Esophagus muscularis mucosa (tissue), 4 donors: ENCODE measurements around the gene TUBD1. TPM values are rescaled to one million over a fixed set of nuclear protein-coding genes. Genes with fewer than 3 reads are reported as not detected.
A peak's percentile ranks its signal among the peaks of the same experiment; 100 is the strongest.
"Not testable (repeated sequence)": the region's sequence is repeated elsewhere in the genome, so short reads cannot be mapped to it uniquely, and the experiment has no call there.

Experiments
- DNase-seq: peaks from one replicate; pipeline ENCODE4 v3.0.0-alpha.2; 2017; ENCODE audit errors: extremely low spot score
- H3K27ac ChIP-seq, 4 donors: fragments of 200-600 bp; sonication (generic); replicated peaks in 1 of 4; 1 replicate in 3 of 4; 2 replicates in 1 of 4; pipeline ENCODE4 v1.5.1; 2016 to 2019; ENCODE audit warnings: mild to moderate bottlenecking in 1 of 4
- H3K27me3 ChIP-seq, 4 donors: fragments of 200-600 bp; sonication (generic); one replicate each; pipeline versions ENCODE4 v1.5.1 to v1.6.0; 2016 to 2019
- H3K36me3 ChIP-seq, 4 donors: fragments of 200-600 bp; sonication (generic); one replicate each; pipeline ENCODE4 v1.5.1; 2016 to 2019
- H3K4me1 ChIP-seq, 4 donors: fragments of 200-600 bp; sonication (generic); one replicate each; pipeline ENCODE4 v1.5.1; 2016 to 2019
- H3K4me3 ChIP-seq, 4 donors: fragments of 200-600 bp; sonication (generic); 1 replicate in 2 of 4; 2 replicates in 2 of 4; pipeline ENCODE4 v1.5.1; 2016 to 2019; ENCODE audit warnings: mild to moderate bottlenecking in 4 of 4, moderate library complexity in 1 of 4
- H3K9me3 ChIP-seq, 4 donors: fragments of 200-600 bp; sonication (generic); 1 replicate in 3 of 4; 2 replicates in 1 of 4; pipeline ENCODE4 v1.5.1; 2016 to 2019
- CTCF ChIP-seq, 3 experiments: fragments of 200-600 bp in 2 of 3; fragments of 450-650 bp in 1 of 3; sonication (generic) in 2 of 3; IDR thresholded peaks; one replicate each; pipeline ENCODE4 v1.5.1; 2017 to 2019; ENCODE audit warnings: antibody characterized with exemption in 3 of 3, mild to moderate bottlenecking in 2 of 3, moderate library complexity in 1 of 3
- EP300 ChIP-seq: sonication (generic); formaldehyde crosslinking; IDR thresholded peaks from one replicate; pipeline ENCODE4 v1.6.1; 2017; ENCODE audit warnings: antibody characterized with exemption
- POLR2A ChIP-seq: fragments of 450-650 bp; IDR thresholded peaks from one replicate; pipeline ENCODE4 v1.6.1; 2017; ENCODE audit warnings: antibody characterized with exemption, moderate library complexity, mild to moderate bottlenecking, low read depth
- POLR2AphosphoS5 ChIP-seq, 2 donors: sonication (generic); formaldehyde crosslinking; IDR thresholded peaks; one replicate each; pipeline ENCODE4 v1.6.1; 2017; ENCODE audit warnings: antibody characterized with exemption in 2 of 2
- WGBS: methylation state at CpG from one replicate; pipeline ENCODE4 v1.1.5; 2018; 5-methylcytosine and 5-hydroxymethylcytosine counted together
- intact Hi-C: fragments of 100-400 bp; cut with DNase I; formaldehyde crosslinking; loops from one replicate; pipeline ENCODE4 v1.15.1; 2023
- total RNA-seq, 4 donors: library from RNA; depleted of rRNA; stranded (reverse); fragments of >200 nt; gene quantifications; one replicate each; pipeline versions ENCODE4 v1.1.0 to v1.2.1, GENCODE V29; 2016

TUBD1 gene
- total RNA-seq, 4 donors from 2014 or later: 5.6 to 10.4 (median 7.0) TPM

GRCh38 chr17:59829217-59830006 is 63.3 kb downstream of the TUBD1 start:
- no peak for DNase-seq
- Histone ChIP-seq H3K9me3 (no peaks in the 10 kb centered on the region), H3K36me3 (no peaks in the 10 kb centered on the region), H3K27ac (peak overlapping the region; percentile 75 to 83 (median 80)), H3K4me1 (peaks cover 37 to 84% (median 80%) of the 10 kb centered on the region in 4 donors), H3K27me3 (no peaks in the 10 kb centered on the region), H3K4me3 (peak overlapping the region in 2 of 4 donors; percentile 4 to 19)
- intact Hi-C loops: loop anchor here (5.0 kb wide), 1 partner anchor 42 kb away; no protein-coding TSS in a partner anchor
- 4% methylated on average over 4 of the region's 4 CpGs for WGBS
- TF ChIP-seq EP300 (peak; percentile 46), POLR2AphosphoS5 (IDR thresholded peaks at IDR 0.05) (peak in 1 of 2 donors; percentile 56), POLR2A (no peak), CTCF (IDR thresholded peaks at IDR 0.05) (no peak)

GRCh38 chr17:59828819-59829216 is 63.9 kb downstream of the TUBD1 start:
- H3K36me3 ChIP-seq, H3K9me3 ChIP-seq, H3K27me3 ChIP-seq, DNase-seq: not testable (repeated sequence)
- Histone ChIP-seq H3K4me3 (peak overlapping the region in 1 of 4 donors; percentile 4), H3K27ac (peak overlapping the region; percentile 75 to 83 (median 80)), H3K4me1 (peaks cover 37 to 84% (median 80%) of the 10 kb centered on the region in 4 donors)
- intact Hi-C loops: loop anchor here (5.0 kb wide), 1 partner anchor 42 kb away; no protein-coding TSS in a partner anchor
- 55% methylated on average over 7 of the region's 7 CpGs for WGBS

DNA sequence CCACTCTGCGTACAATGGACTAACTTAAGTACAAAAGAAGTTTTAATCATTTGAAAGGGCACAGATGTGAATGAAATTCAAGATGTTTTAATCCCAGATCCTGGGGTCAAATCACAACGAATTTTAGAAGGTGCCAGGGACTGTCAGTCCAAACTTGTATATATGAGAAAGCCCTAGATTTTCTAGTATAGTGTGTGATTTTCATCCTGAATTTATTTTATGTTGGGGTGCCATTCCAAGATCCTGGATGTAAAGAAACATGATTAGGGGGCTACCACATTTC is 64.3 kb downstream of the TUBD1 start:
- intact Hi-C loops: loop anchor here (5.0 kb wide), 1 partner anchor 41 kb away; no protein-coding TSS in a partner anchor
- DNase-seq: no peak
- peak overlapping the region; percentile 75 to 83 (median 80) for H3K27ac ChIP-seq
- H3K4me3 ChIP-seq: no peak overlapping the region
- peaks cover 37 to 84% (median 80%) of the 10 kb centered on the region in 4 donors for H3K4me1 ChIP-seq
- H3K27me3 ChIP-seq: no peaks in the 10 kb centered on the region
- H3K9me3 ChIP-seq: no peaks in the 10 kb centered on the region
- no peak for TF ChIP-seq POLR2A
- no peak for TF ChIP-seq POLR2AphosphoS5 (IDR thresholded peaks at IDR 0.05)
- no peak for TF ChIP-seq CTCF (IDR thresholded peaks at IDR 0.05)
- no peak for TF ChIP-seq EP300
- WGBS: 64% methylated on average over 2 of the region's 2 CpGs
- H3K36me3 ChIP-seq: no peaks in the 10 kb centered on the region

GRCh38 chr17:59827721-59828477 is 64.8 kb downstream of the TUBD1 start:
- Histone ChIP-seq H3K27ac (peak overlapping the region; percentile 75 to 83 (median 80)), H3K36me3 (peaks cover 0 to 2% (median under 1%) of the 10 kb centered on the region in 4 donors), H3K27me3 (no peaks in the 10 kb centered on the region), H3K4me1 (peaks cover 35 to 80% (median 77%) of the 10 kb centered on the region in 4 donors), H3K4me3 (no peak overlapping the region), H3K9me3 (no peaks in the 10 kb centered on the region)
- no peak for DNase-seq
- intact Hi-C loops: loop anchor here (5.0 kb wide), 1 partner anchor 41 kb away; no protein-coding TSS in a partner anchor
- 73% methylated on average over 4 of the region's 5 CpGs for WGBS
- no peak for TF ChIP-seq EP300
- no peak for TF ChIP-seq POLR2AphosphoS5 (IDR thresholded peaks at IDR 0.05)
- TF ChIP-seq POLR2A: no peak
- TF ChIP-seq CTCF (IDR thresholded peaks at IDR 0.05): no peak
